AG04450 (cell line): ENCODE data around the gene CASKIN2. TPM values are rescaled to one million over a fixed set of nuclear protein-coding genes. Genes with fewer than 3 reads are reported as not detected.

Experiments used
- CTCF ChIA-PET: fragments of 300-600, 350-600 bp; formaldehyde crosslinking; extraction: SDS; loops from one replicate; lab custom pipeline; 2022; ENCODE audit warnings: antibody characterized with exemption, inconsistent platforms; lab: Charles Lee
- POLR2A ChIA-PET: fragments of 350-600 bp; formaldehyde crosslinking; extraction: SDS; loops from one replicate; lab custom pipeline; 2021; ENCODE audit warnings: antibody characterized with exemption, inconsistent platforms; lab: Yijun Ruan, JAX
- DNase-seq: peaks from one replicate; pipeline ENCODE4 v3.0.0-alpha.2; 2011; ENCODE audit warnings: low read depth, low spot score
- H3K27ac ChIP-seq: one replicate; pipeline ENCODE4 v1.5.1; 2012; ENCODE audit warnings: low read depth, low read length, control low read depth
- H3K27me3 ChIP-seq: one replicate; pipeline ENCODE4 v1.6.0; 2012; ENCODE audit warnings: low read length; ENCODE audit not compliant: control insufficient read depth, insufficient read depth
- H3K4me3 ChIP-seq: 2 replicates; pipeline ENCODE4 v1.5.1; 2011; ENCODE audit warnings: mild to moderate bottlenecking, low read depth, low read length, control low read depth
- H3K9me3 ChIP-seq: 2 replicates; pipeline ENCODE4 v1.5.1; 2012; ENCODE audit warnings: low read length; ENCODE audit not compliant: control insufficient read depth, insufficient read depth
- CTCF ChIP-seq: IDR thresholded peaks from 2 replicates; pipeline ENCODE4 v1.5.1; 2011; ENCODE audit warnings: low read depth, low read length, control low read depth, inconsistent platforms
- polyA plus RNA-seq: library from polyadenylated mRNA; depleted of rRNA; stranded (reverse); fragments of >200 nt; gene quantifications from 2 replicates; pipeline ENCODE4 v1.2.3, GENCODE V29; 2011

Gene CASKIN2
- polyA plus RNA-seq, 1 experiment: 1.9 TPM

GRCh38 chr17:75508931-75509361, 6.4 kb downstream of the CASKIN2 start:
- POLR2A ChIA-PET: interaction anchor here (0.6 to 0.9 kb wide), 2 partner anchors 10 to 340 kb away, joined by 3 read pairs; no protein-coding TSS in a partner anchor
- H3K4me3 ChIP-seq: no peak overlapping the region
- CTCF ChIA-PET: no interaction called here
- no peak for TF ChIP-seq CTCF
- DNase-seq: no peak
- no peak overlapping the region for H3K27ac ChIP-seq
- no peaks in the 10 kb centered on the region for H3K27me3 ChIP-seq
- no peaks in the 10 kb centered on the region; the same call in 1 of the 2 replicates for H3K9me3 ChIP-seq

GRCh38 chr17:75507733-75508719, 7.3 kb downstream of the CASKIN2 start:
- Histone ChIP-seq H3K9me3 (no peaks in the 10 kb centered on the region; the same call in 1 of the 2 replicates), H3K4me3 (no peak overlapping the region), H3K27me3 (no peaks in the 10 kb centered on the region), H3K27ac (no peak overlapping the region)
- POLR2A ChIA-PET: interaction anchor here (0.6 to 0.9 kb wide), 2 partner anchors 9 to 341 kb away, joined by 3 read pairs; no protein-coding TSS in a partner anchor
- CTCF ChIA-PET: no interaction called here
- DNase-seq: no peak
- TF ChIP-seq CTCF: no peak

DNA sequence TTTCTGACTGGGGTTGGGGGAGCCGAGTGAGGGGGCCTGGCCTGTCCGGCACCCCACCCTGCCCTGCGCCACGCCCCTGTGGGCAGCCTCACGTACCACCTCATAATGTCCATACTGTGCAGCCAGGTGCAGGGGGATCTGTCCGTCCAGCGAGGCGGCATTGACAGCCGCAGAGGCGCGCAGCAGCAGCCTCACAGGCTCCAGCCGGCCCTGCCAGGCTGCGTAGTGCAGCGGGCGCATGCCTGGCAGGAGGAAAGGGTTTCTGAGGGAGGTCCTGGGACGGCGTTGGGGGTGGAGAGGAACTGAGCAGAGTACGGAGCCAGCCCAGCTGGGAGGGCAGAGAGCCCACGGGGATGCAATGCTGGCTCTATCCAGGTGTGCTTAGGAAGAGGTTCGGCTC, 8.4 kb downstream of the CASKIN2 start:
- Histone ChIP-seq H3K9me3 (no peaks in the 10 kb centered on the region; the same call in 1 of the 2 replicates), H3K4me3 (no peak overlapping the region), H3K27ac (no peak overlapping the region), H3K27me3 (no peaks in the 10 kb centered on the region)
- ChIA-PET CTCF (no interaction called here), POLR2A (no interaction called here)
- DNase-seq: no peak
- TF ChIP-seq CTCF: no peak

DNA sequence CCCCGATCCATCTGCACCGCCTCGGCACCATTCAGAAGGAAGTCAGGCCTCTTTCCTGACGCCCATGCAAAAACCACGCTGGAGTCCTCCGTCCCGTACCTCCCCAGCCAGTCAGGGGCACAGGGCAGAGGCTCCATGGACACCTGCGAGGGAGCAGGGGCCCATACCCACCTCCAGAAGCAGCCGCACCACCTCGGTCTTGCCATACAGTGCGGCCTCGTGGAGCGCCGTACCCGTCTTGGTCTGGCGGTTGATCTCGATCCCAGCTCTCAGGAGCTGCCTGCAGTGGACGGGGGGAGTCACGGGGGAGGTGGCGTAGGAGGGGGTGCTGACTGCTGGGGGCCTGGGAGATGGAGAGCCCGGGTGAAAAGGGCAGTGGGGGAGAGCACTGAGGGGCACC, 9.2 kb downstream of the CASKIN2 start:
- Histone ChIP-seq H3K27me3 (no peaks in the 10 kb centered on the region), H3K9me3 (no peaks in the 10 kb centered on the region; the same call in 1 of the 2 replicates), H3K4me3 (no peak overlapping the region), H3K27ac (no peak overlapping the region)
- no peak for TF ChIP-seq CTCF
- CTCF ChIA-PET: no interaction called here
- no peak for DNase-seq
- POLR2A ChIA-PET: interaction anchor here (0.6 kb wide), 1 partner anchor 58 kb away, joined by 11 read pairs; no protein-coding TSS in a partner anchor
